Fibroblast of skin of left biceps (primary cell): Measurements from ENCODE around the gene CORO7.

Source experiments
- DNase-seq, 2 experiments: peaks; one replicate each; pipeline ENCODE4 v3.0.0-alpha.2; 2013; ENCODE audit warnings: low read depth in 2 of 2

Gene CORO7

GRCh38 chr16:4322121-4323052 is 94.0 kb downstream of the CORO7 start:
- DNase-seq: no peak

GRCh38 chr16:4321286-4322120 is 94.9 kb downstream of the CORO7 start:
- no peak for DNase-seq

GRCh38 chr16:4320571-4321137 is 95.7 kb downstream of the CORO7 start:
- no peak for DNase-seq

- no peak for DNase-seq
Measured at GRCh38 chr16:4319454-4320421, 96.7 kb downstream of the CORO7 start.

DNA sequence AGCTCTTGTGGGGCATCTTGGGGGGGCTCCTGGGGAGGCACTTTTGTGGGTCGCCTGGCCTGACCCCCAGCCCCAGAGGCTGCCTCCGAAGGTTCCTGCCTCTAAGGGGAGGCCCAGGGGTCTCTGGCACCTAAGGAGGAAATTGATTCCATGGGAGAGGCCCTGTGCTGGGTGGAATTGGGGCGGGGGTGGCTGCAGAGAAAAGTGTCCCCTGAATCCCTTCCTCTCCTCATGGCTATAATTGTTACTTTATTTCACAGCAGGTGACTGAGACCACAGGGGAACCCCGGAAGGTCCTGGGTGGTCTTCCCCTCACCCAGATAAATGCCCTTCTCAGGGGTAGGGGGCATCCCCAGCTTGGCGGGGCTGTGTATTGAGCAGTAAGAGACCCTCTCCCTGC is 97.4 kb downstream of the CORO7 start:
- DNase-seq: no peak

DNA sequence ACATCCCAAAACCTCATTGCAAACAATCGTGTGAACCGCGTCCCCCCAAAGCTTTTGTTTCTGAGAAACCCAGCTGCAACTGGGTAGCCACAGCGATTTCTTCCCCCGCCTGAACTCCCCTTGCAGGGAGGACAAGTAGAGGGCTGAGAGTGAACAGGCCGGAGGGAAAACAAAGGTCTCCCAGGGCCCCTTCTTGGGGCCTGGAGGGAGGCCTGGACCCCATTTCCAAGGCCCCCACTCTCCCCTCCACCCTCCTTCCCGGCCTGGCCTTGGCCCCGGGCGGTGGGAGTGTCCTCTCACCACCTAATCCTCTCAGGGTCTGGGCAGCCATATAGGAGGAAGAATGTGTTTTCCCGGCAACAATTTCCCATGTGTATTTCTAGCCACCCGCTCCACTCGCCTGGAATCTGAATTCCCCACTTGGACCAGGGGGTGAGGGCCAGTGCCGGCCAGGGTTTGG is 97.9 kb downstream of the CORO7 start:
- DNase-seq: no peak

DNA sequence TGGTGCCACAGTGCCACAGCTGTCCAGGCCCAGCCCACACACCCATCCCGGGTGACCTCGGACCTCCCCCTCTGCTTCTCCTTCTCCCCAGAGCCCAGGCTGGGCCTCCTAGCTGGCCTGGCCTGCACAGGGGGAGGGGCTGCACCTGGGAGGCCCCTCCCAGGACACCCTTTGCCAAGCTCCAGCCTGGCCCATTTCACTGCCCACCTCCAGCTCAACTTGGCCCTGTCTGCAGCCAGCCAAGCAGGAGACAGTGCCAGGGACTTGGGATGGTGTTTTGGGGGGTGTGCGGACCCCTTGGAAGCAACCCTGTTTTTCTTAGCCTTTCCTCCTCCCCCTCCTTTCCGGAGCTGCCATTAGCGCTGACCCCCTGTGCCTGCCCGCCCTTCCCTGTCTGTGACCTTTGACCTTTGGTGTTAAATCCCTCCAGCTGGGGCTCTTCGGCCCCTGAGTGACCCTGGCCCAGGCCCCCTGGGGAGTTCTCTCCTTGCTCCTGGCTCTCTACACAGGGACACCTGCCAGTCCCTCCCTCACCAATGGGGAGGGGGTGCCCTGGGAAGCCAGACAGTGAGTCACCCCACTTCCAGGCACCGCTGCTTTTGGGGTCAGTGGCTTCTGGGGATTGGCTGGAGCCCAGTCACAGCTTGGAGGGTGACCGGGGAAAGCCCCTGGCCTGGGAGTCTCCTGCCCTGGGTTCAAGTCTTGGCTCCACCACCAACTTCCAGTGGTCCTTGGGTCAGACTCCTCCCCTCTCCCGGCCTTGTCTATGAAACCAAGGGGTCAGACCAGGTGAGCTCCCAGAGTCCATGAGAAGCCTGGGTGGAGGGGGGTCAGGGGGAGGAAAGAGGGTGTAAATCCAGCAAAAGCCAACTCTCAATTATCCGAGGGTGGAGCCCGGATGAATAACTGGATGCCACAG is 98.6 kb downstream of the CORO7 start:
- DNase-seq: no peak

GRCh38 chr16:4316864-4317531 is 99.4 kb downstream of the CORO7 start:
- no peak for DNase-seq

- DNase-seq: no peak
Measured at GRCh38 chr16:4316108-4316863, 100.1 kb downstream of the CORO7 start.

DNA sequence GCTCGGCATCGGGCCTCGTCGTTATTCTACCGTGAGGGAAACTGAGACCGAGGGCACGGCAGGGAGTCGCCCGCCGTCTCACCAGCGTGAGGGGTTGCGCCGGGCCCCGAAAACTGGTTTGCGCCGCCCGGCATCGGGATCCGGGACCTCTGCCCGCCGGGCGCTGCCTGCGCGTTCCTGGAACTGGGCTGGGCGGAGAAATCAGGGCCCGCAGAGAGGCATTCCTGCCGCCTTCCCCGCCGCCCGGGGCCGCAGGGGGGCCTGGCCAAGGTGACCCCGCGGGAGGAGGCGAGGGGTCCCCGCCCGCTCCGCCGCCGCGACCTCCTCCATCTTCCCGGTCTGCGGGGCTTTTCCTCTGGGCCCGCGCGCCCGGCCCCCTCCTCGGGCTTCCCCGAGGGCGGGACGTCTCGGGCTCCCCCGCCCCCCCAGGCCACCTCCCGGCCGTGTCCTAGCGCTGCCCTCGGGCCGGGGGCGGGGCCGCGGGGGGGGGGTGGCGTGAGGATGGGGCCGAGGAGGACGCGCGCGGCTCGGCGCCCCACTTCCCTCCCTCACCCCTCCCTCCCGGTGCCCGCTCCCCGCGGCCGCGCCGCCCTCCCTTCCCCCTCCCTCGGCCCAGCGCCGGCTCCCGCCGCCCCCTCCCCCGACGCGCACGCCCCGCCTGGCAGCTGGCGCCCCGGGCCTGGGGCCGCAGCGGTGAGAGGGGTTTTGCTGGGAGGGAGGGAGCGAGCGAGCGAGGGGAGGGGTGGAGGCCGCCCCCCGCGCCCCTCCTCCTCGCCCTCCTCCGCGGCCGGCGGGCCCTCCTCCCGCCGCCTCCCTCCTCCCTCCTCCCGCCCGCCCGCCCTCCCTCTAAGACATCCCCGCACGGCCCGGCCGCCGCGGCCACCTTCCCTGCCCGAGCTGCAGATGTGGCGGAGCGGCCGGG is 100.9 kb downstream of the CORO7 start, which contains the start of gene GLIS2:
Gene GLIS2 (plus strand): TSS at position 882 of the 922 bp plus-strand sequence. CDS start 16,214 bp downstream, outside the sequence.
- DNase-seq: peak; percentile 52 to 55

DNA sequence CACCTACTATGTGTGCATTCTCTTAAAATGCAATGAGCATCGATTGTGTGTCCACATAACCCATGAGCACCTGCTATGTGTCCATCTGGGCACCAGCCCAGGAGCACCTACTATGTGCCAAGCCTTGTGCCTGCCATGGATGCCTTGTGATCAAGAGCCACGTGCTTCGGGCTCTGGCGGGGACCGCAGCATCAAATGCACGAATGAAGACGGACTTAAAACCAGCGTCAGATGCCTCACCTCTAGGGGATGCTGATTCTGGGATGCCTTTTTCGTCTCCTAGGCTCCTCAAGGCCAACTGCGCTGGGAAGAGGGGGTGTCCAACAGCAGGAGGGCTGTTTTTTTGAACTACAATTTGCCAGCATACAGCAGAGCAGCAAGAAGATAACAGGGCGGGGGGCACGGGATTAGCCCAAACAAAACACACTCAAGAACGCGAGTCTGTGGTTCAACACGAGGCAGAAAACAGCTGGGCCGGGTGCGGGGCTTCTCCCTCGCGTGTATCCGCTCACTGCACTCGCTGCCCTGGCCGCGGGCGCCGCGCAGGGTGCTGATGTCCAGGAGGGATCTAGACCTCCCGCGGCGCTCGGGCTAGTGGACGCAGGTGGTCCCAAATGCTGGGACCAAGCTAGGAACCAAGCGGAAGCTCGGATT is 101.7 kb downstream of the CORO7 start:
- no peak for DNase-seq

GRCh38 chr16:4313563-4314531 is 102.5 kb downstream of the CORO7 start:
- DNase-seq: no peak

- DNase-seq: no peak
Measured at GRCh38 chr16:4309833-4310266, 106.5 kb downstream of the CORO7 start.

GRCh38 chr16:4309102-4309832 is 107.1 kb downstream of the CORO7 start:
- DNase-seq: no peak
